NCI-H526 (cell line): Measurements from ENCODE around the gene CDH23.
A peak's percentile ranks its signal among the peaks of the same experiment; 100 is the strongest.

Source experiments
- DNase-seq, 2 experiments: peaks; one replicate each; lab custom pipeline; 2025; lab: John Stamatoyannopoulos, UW

CDH23 gene

DNA sequence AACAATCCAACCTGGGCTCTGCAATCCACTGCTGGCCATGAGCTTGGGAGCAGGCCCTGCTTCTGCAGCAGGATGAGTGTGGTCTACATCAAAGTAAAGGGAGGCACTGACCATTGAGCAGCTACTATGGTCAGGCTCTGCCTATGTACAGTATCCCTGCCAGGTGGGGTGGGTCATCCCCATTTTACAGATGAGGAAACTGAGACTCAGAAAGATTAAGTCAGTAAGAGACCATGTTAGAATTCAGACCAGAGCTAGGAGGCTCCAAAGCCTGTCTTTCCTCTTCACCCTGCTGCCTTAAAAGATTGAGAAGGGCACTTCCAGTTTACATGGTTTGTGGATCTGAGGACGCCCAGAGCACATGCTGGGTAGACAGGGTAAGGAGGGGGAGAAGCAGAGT, 27.1 kb upstream of the CDH23 start:
- no peak for DNase-seq

DNA sequence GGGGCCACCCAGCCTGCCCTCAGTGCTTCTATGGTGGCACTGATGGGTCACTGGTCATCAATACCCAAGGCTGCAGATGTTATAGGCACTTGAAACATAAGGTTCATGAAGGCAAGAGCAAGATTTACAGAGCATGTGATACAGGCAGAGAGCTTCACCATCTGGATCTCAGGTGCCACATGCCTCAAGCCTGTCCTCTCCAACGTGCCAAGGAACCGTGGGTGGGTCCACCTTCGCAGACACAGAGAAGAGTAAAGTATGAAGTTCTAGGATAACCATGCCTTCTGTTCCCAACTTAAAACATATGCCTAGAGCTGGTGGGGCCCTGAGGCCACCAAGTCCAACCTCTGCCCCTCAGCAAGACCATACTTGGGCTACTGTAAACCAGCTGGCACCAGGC, 26.7 kb upstream of the CDH23 start:
- DNase-seq, result no peak

GRCh38 chr10:71371750-71372166, 25.0 kb upstream of the CDH23 start:
- no peak for DNase-seq

- DNase-seq, result no peak
Observed at GRCh38 chr10:71372882-71373495, 23.7 kb upstream of the CDH23 start.

DNA sequence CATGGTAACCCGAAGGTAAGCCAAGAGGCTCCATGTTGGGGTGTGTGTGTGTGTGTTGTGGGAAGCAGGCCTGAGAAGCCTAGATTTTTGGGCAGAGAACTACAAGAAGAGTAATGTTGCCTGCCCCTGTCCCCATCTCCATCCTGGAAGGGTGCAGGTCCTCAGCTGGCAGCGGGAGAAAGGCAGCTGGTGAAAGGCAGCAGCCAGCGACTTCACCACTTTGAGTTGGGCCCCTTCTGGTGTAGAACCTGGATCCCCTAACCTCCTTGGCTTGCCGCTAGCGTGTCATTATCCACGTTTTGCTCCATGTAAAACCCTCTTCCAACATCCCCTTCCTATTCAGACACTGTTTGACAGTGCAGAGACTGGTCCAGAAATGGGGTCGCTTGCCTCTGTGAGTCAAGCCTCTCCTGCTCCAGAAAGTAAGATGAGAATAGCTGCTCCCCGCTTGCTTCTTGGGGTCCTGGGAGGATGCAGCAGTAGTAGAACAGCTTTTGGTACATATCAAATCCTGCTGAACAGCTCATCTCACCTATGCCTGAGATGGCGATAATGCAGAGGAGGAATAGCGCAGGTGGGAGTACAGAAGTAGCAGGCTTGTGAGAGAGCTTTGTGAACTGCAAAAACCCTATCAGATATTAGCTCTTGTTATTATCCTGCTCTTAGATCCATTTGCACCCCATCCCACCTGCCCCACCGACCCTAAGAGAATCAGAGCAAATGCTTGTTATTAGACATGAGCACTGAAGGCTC, 22.1 kb upstream of the CDH23 start:
- DNase-seq, result no peak

DNA sequence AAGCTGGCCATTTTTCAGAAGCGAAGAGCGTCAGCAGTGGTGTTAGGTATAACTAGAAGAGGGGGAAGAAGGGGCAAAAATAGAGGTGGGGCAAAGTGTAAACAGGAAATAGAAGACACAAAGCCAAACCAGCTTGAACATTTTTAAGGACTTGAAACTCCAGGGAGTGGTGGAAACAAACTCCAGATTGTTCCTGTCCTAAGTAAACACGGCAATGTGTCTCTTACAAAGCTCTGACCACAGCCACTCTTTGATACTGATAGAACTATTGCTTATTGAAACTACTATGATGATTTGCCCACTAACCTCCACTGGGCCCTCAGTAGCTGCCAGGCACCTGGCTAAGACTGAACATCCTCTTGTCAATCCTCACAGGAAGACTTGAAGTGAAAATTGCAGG, 20.8 kb upstream of the CDH23 start:
- no peak for DNase-seq

DNA sequence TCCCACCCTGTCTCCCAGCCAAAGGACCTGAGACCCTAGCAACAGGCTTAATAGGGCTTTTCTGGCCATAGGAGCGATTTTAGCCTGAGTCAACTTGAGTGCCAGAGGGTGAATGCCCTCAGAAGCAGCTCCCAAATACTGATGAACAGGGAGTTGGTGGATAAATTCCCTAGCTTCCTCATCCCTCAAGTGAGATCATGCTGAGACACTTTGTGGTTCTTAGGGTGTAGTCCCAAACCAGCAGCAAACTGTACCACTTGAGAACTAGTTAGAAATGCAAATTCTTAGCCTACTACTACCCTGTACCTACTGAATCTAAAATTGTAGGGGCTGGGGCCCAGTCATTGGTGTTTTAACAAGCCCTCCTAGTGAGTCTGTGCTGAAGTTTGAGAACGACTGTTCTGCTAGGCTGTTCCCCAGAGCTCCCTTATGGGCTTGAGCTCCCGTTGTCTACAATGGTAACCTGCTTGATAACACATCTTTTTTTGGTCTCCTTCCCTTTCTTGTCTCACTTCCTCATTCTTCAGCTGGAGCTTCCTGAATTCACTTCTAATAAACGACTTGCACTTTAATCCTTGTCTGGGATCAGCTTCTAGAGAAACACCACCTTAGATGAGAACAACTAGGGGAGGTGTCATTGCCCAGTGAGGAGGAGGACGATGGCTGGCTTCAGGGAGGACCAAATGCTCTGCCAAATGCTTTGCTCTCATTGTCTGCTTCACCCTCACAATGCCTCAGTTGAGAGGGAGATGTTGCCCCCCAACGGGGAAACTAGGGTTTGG, 18.2 kb upstream of the CDH23 start:
- DNase-seq, result no peak

- no peak for DNase-seq
Observed at GRCh38 chr10:71379118-71379766, 17.5 kb upstream of the CDH23 start.

GRCh38 chr10:71380841-71381240, 15.9 kb upstream of the CDH23 start:
- no peak for DNase-seq

DNA sequence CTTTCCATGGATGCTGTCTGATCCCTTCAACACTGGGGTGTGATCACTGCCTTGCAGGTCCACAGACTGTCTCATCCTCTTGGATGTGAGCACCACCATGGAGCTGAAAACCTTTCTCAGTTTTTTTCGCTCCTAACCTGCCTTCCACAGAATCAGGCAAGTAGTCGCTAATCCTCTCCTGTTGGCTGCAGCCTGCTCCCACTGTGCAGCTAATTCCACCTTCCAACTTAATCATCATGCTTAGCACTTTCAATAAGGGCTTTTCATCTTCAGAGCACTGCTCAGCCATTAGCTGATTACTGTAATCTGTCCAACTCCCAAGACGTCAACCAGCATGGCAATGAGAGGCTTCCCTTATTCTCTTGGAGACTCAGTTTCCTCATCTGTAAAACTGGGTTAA, 15.1 kb upstream of the CDH23 start:
- DNase-seq, result no peak

- DNase-seq, result no peak
Observed at GRCh38 chr10:71382028-71382427, 14.7 kb upstream of the CDH23 start.

DNA sequence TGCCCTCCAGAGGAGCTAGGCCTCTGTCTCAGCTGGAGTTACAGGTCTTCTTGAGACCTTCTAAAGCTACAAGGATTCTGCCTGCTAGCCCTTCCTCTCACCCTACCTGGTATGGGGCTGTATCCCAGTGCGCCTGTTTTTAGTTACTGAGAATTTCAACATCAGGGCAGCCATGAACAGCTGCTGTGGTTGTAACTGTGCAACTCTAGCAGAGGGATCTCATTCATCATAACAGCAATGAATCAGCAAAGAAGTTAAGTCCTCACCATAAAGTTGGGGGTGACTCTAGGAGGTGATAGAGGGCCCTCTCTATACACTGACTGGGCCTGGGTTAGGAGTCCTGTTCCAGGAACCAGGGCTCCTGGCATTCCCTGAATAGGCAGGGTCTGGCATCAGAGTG, 14.0 kb upstream of the CDH23 start:
- DNase-seq, result no peak

GRCh38 chr10:71383972-71384687, 12.6 kb upstream of the CDH23 start:
- DNase-seq, result peak; percentile 17 to 65

- no peak for DNase-seq
Observed at GRCh38 chr10:71388171-71388570, 8.5 kb upstream of the CDH23 start.

DNA sequence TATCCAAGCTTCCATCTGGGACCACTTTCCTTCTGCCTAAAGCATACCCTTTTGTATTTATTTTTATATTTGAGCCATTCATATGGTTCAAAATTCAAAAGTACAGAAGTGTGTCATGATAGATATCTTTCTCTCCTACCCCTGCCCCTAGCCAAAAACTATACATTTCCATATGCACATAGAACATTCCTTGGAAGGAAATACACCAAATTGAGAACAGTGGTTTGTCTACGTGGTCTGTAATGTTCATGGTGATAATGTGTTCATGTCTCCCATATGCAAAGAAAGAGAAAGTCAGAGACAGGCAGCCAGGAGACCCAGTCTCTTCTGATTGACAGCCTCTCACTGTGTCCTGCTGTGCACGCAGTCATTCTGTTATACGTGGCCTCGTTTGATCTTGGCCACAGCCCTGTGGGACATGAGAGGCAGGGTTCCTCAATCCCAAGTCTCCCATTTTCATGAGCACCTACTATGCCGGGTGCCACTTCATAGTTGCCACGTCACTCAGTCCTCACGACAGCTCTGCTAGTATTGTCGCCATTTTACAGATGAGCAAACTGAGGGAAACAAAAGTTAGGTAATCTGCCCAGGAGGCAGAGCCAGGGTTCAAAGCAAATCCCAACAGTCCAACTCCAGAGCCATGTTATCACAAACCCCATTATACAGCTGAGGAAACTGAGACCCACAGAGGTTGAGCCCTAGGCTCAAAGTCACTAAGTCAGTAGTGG, 8.0 kb upstream of the CDH23 start:
- DNase-seq, result no peak

DNA sequence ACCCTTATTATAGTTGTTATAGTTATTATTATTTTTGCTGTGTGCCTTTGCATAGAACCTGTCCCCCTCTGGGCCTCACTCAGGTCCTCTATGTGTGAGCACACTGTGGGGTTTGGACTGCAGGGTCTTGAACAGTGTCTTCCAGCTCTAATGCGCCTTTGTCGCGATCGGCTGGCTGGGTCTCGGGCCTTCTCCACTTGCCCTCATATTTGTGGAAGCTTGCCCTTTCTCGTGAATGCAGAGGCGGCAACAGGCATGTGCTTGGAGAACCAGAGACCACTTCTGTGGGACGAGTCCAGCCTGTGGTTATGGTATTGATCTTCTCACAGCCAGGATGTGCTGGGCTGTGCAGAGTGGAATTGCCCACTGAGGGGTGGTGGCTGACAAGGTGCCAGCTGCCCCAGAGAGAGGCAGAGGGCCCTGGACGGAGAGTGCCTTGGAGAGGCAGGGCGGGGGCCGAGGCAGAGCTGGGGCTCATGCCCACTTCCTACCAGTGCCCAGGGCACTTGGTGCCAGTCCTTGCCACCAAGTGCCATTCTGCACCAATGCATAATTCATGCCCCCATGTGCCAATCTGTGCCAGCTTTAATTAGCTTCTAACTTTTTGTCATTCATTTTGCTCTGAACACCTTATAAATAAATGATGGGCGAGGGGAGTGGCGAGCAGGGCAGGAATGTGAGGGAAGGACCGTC, 6.8 kb upstream of the CDH23 start:
- no peak for DNase-seq

- DNase-seq, result peak in 1 of 2 experiments; percentile 10
Observed at GRCh38 chr10:71390461-71390835, 6.3 kb upstream of the CDH23 start.

GRCh38 chr10:71390921-71391690, 5.6 kb upstream of the CDH23 start:
- no peak for DNase-seq

DNA sequence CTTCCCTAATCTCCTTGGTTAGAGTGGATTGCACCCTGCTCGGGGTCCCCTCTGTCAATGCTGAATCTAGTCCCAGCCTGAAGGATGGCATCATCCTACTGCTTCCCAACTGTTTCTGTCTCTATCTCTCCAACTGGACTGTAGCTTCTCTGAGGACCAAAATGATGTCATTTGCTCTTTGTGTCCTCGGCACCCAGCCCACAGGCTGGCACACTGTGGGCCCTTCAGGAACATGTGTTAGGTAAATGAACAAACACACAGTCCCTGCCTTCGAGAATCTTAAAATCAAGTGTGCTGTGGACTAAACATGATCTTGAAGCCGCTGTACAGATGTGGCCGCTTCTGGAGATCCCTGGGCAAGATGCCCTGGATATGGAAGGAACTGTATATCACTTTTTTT, 5.0 kb upstream of the CDH23 start:
- DNase-seq, result no peak

- DNase-seq, result peak in 1 of 2 experiments; percentile 39
Observed at GRCh38 chr10:71392292-71392691, 4.4 kb upstream of the CDH23 start.
